Ovary (tissue), 3 donors: Measurements from ENCODE around the gene HEATR9.

ENCODE experiments used
- CTCF ChIP-seq, 3 donors: fragments of 450-650 bp in 2 of 3; fragments of 200-600 bp in 1 of 3; IDR thresholded peaks; one replicate each; pipeline versions ENCODE4 v1.5.1 to v1.8.0; 2016 to 2022; ENCODE audit warnings: antibody characterized with exemption in 3 of 3, mild to moderate bottlenecking in 1 of 3
- EP300 ChIP-seq: sonication (generic); formaldehyde crosslinking; IDR thresholded peaks from one replicate; pipeline ENCODE4 v1.6.1; 2017; ENCODE audit warnings: antibody characterized with exemption
- donor health status: DM: no; HTN: no; CAD: no.

GRCh38 chr17:35894206-35894605, 25.5 kb upstream of the HEATR9 start:
- TF ChIP-seq EP300 = no peak
- no peak for TF ChIP-seq CTCF (IDR thresholded peaks at IDR 0.05)
